GM12872 (cell line): Measurements from ENCODE around the gene DISP2.

Experiments used
- CTCF ChIP-seq: IDR thresholded peaks from 3 replicates; pipeline ENCODE4 v1.5.1; 2011; ENCODE audit warnings: low read depth, mild to moderate bottlenecking, low read length, moderate library complexity; ENCODE audit not compliant: insufficient read depth

The DISP2 gene

GRCh38 chr15:40345225-40345866, 12.7 kb upstream of the DISP2 start:
- no peak for TF ChIP-seq CTCF

- TF ChIP-seq CTCF: no peak
Observed at GRCh38 chr15:40345867-40346578, 12.0 kb upstream of the DISP2 start.

GRCh38 chr15:40346579-40347558, 11.2 kb upstream of the DISP2 start:
- TF ChIP-seq CTCF: no peak

GRCh38 chr15:40347559-40348473, 10.2 kb upstream of the DISP2 start:
- no peak for TF ChIP-seq CTCF

GRCh38 chr15:40348474-40348870, 9.5 kb upstream of the DISP2 start:
- TF ChIP-seq CTCF: no peak

- TF ChIP-seq CTCF: no peak
Observed at GRCh38 chr15:40349163-40349562, 8.9 kb upstream of the DISP2 start.
